Epithelial cell of esophagus (primary cell): ENCODE results near the gene NR2C2.

Experiments
- DNase-seq: peaks from one replicate; pipeline ENCODE4 v3.0.0; 2010; ENCODE audit warnings: low read depth
- H3K4me3 ChIP-seq: 2 replicates; pipeline ENCODE4 v1.5.1; 2011; ENCODE audit warnings: mild to moderate bottlenecking, low read length, control low read depth
- CTCF ChIP-seq: IDR thresholded peaks from 2 replicates; pipeline ENCODE4 v1.5.1; 2011; ENCODE audit warnings: low read depth, mild to moderate bottlenecking, low read length, control low read depth, inconsistent platforms; ENCODE audit not compliant: insufficient read depth; ENCODE audit errors: missing control alignments

The NR2C2 gene

GRCh38 chr3:15049584-15049983, 102.2 kb downstream of the NR2C2 start:
- no peak overlapping the region for H3K4me3 ChIP-seq
- TF ChIP-seq CTCF: no peak
- no peak for DNase-seq

GRCh38 chr3:15050405-15051092, 103.2 kb downstream of the NR2C2 start:
- no peak for TF ChIP-seq CTCF
- no peak overlapping the region for H3K4me3 ChIP-seq
- DNase-seq: no peak

- DNase-seq: peak; percentile 62
- no peak overlapping the region for H3K4me3 ChIP-seq
- peak; percentile 73 for TF ChIP-seq CTCF
Measured at GRCh38 chr3:15051531-15051930, 104.1 kb downstream of the NR2C2 start.

- DNase-seq: no peak
- TF ChIP-seq CTCF: no peak
- no peak overlapping the region for H3K4me3 ChIP-seq
Measured at GRCh38 chr3:15052335-15053242, 105.2 kb downstream of the NR2C2 start.

- no peak for TF ChIP-seq CTCF
- no peak for DNase-seq
- H3K4me3 ChIP-seq: no peak overlapping the region
Measured at GRCh38 chr3:15053541-15053940, 106.2 kb downstream of the NR2C2 start.

- no peak for DNase-seq
- TF ChIP-seq CTCF: no peak
- no peak overlapping the region for H3K4me3 ChIP-seq
Measured at GRCh38 chr3:15055019-15055557, 107.7 kb downstream of the NR2C2 start.
